ENCODE results near the gene SETD6.

- TF ChIP-seq TEAD4 (IDR thresholded peaks at IDR 0.05; ENCODE audit: borderline replicate concordance, insufficient read depth): no peak
- TF ChIP-seq SIN3A (IDR thresholded peaks at IDR 0.05; ENCODE audit: borderline replicate concordance, low read depth, low read length): no peak
- TF ChIP-seq CTCF (IDR thresholded peaks at IDR 0.05): no peak
- no peak for TF ChIP-seq RCOR1 (IDR thresholded peaks at IDR 0.05; ENCODE audit: low read length)
- no peak for TF ChIP-seq TAF1 (IDR thresholded peaks at IDR 0.05; ENCODE audit: borderline replicate concordance, low read depth, low read length)
- TF ChIP-seq MXI1 (IDR thresholded peaks at IDR 0.05; ENCODE audit: low read depth, low read length): no peak
- no peak for TF ChIP-seq FOXJ3 (CRISPR knock-in tag; IDR thresholded peaks at IDR 0.05)
- TF ChIP-seq REST (IDR thresholded peaks at IDR 0.05; ENCODE audit: low read depth, low read length): no peak
- TF ChIP-seq MAX (IDR thresholded peaks at IDR 0.05; ENCODE audit: low read depth): no peak
- no peak for TF ChIP-seq GATA2 (CRISPR knock-in tag; IDR thresholded peaks at IDR 0.05)
- no peak for TF ChIP-seq POLR2AphosphoS5 (IDR thresholded peaks at IDR 0.05; ENCODE audit: low read depth, low read length)
These were observed 16.8 kb upstream of the SETD6 start for GRCh38 chr16:58498341-58499091.
